Measurements from ENCODE around the gene TTK.
"Not testable (repeated sequence)": the region's sequence is repeated elsewhere in the genome, so short reads cannot be mapped to it uniquely, and the experiment has no call there.

GRCh38 chr6:80070431-80070830, 66.0 kb downstream of the TTK start:
- TF ChIP-seq, protein P1, sequence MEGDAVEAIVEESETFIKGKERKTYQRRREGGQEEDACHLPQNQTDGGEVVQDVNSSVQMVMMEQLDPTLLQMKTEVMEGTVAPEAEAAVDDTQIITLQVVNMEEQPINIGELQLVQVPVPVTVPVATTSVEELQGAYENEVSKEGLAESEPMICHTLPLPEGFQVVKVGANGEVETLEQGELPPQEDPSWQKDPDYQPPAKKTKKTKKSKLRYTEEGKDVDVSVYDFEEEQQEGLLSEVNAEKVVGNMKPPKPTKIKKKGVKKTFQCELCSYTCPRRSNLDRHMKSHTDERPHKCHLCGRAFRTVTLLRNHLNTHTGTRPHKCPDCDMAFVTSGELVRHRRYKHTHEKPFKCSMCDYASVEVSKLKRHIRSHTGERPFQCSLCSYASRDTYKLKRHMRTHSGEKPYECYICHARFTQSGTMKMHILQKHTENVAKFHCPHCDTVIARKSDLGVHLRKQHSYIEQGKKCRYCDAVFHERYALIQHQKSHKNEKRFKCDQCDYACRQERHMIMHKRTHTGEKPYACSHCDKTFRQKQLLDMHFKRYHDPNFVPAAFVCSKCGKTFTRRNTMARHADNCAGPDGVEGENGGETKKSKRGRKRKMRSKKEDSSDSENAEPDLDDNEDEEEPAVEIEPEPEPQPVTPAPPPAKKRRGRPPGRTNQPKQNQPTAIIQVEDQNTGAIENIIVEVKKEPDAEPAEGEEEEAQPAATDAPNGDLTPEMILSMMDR (IDR thresholded peaks at IDR 0.05), result not testable (repeated sequence)
- not testable (repeated sequence) for TF ChIP-seq POLR2A (IDR thresholded peaks at IDR 0.05)
